Measurements from ENCODE around the gene RGS19.

Gene RGS19

GRCh38 chr20:64036346-64037198 is 42.7 kb downstream of the RGS19 start:
- no peak for DNase-seq (ENCODE audit: low read depth in 2 of 3, low spot score in 1 of 3)

DNA sequence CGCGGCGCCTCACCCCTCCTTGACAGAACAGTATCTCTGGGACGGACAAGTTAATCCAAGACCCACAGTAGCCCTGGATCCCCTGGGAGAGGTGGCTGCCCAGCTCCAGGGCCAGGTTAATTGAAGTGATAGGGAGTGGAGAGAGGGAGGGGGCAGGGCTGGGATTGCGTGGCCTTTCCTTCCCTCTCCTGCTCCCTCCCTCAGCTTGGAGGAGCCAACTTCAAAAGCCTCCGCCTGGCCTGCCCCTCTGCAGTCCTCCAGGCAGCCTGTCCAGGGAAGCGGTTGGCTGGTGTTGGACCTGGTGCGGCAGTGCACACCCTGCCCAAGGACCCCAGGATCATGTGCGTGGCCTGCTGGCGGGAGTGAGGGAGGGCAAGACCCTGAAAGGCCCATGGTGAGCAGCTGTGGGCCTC is 43.4 kb downstream of the RGS19 start, which contains the start of gene C20orf204:
C20orf204 (plus strand) TSS at position 250 of the 413 bp plus-strand sequence; CDS start at position 392, 142 bp downstream.
- no peak for DNase-seq (ENCODE audit: low read depth in 2 of 3, low spot score in 1 of 3)

- no peak for DNase-seq (ENCODE audit: low read depth in 2 of 3, low spot score in 1 of 3)
Observed at GRCh38 chr20:64035066-64035932, 44.0 kb downstream of the RGS19 start.

GRCh38 chr20:64033981-64034493 is 45.3 kb downstream of the RGS19 start:
- DNase-seq (ENCODE audit: low read depth in 2 of 3, low spot score in 1 of 3): no peak

DNA sequence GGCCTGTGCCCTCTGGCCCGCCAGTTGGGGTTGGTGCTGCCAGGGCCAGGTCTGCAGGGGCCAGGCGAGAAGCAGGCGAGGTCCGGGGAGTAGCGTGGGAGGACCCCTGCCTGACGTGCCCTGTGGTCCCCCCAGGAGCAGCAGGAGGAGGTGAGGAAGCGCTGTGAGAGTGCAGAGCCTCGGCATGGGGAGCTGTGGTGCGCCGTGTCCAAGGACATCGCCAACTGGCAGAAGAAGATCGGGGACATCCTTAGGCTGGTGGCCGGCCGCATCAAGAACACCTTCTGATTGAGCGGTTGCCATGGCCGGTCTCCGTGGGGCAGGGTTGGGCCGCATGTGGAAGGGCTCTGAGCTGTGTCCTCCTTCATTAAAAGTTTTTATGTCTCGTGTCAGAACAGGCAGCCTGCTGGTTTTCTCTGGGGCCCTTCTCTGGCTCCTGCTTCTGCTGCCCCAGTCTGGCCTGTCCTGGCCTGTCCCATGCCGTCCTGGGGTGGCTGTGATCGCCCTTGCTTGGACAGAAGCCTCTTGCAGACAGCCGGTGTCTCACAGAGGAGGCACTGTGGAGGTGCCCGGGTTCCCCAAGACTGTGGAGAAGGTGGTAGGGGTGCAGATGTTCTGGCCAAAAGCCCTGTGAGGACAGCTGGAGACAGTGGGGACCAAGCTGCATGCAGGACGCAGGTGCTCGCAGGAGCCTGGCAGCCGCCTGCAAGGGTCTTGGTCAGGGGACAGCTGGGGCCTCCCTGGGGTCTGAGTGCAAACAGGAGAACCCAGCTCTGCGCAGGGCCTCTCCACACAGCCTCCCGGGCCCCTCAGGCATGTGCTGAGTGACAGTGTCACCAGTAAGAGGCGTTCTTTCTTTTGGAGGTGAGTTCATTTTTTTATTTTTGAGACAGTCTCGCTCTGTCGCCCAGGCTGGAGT is 46.4 kb downstream of the RGS19 start:
- DNase-seq (ENCODE audit: low read depth in 2 of 3, low spot score in 1 of 3): no peak

DNA sequence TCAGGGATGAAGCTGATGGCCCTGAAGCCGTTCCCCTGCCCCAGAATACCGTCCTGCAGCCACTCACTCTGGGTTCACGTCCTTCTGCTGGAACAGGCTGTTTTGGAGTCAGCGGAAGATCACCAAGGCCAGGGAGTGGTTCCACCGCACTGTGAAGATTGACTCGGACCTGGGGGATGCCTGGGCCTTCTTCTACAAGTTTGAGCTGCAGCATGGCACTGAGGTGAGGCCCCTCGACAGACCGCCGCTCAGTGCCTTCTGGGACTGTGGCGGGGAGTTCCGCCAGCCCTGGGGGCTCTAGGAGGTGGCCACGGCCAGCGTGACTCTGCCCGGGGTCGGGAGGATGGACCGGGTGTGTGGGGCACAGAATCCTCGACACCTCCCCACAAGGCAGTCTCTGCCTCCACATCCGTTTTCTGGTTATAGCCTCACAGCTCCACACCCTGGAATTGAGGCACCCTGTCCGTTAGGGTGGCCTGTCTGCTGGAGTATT is 47.5 kb downstream of the RGS19 start:
- DNase-seq (ENCODE audit: low read depth in 2 of 3, low spot score in 1 of 3): no peak

- no peak for DNase-seq (ENCODE audit: low read depth in 2 of 3, low spot score in 1 of 3)
Observed at GRCh38 chr20:64030371-64031134, 48.8 kb downstream of the RGS19 start.

DNA sequence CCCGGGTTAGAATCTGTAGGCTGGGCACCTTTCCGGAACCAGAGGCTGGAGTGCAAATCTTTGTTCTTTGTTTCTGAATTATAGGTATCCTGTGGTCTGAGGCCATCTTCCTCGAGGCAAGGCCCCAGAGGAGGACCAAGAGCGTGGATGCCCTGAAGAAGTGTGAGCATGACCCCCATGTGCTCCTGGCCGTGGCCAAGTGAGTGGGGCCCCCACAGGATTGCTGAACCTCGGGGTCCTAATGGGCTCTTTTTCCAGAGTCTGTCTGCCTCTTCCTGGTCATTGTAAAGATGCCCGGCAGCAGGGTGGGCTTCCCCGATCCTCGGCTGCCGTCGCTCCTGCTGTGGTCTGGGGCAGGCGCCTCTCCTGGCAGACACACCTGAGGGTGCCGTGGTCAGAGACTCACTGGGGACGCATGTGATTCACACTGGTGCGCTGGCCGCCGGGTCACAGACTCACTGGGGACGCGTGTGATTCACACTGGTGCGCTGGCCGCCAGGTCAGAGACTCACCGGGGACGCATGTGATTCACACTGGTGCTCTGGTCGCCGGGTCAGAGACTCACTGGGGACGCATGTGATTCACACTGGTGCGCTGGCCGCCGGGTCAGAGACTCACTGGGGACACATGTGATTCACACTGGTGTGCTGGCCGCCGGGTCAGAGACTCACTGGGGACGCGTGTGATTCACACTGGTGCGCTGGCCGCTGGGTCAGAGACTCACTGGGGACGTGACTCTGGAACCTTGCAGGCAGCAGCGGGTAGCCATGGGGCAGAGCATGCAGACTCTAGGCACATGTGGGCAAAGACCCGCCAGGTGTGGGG is 49.8 kb downstream of the RGS19 start:
- no peak for DNase-seq (ENCODE audit: low read depth in 2 of 3, low spot score in 1 of 3)

GRCh38 chr20:64027981-64028685 is 51.2 kb downstream of the RGS19 start:
- no peak for DNase-seq (ENCODE audit: low read depth in 2 of 3, low spot score in 1 of 3)

- DNase-seq (ENCODE audit: low read depth in 2 of 3, low spot score in 1 of 3): no peak
Observed at GRCh38 chr20:64025826-64026412, 53.4 kb downstream of the RGS19 start.

- no peak for DNase-seq (ENCODE audit: low read depth in 2 of 3, low spot score in 1 of 3)
Observed at GRCh38 chr20:64025101-64025825, 54.1 kb downstream of the RGS19 start.

DNA sequence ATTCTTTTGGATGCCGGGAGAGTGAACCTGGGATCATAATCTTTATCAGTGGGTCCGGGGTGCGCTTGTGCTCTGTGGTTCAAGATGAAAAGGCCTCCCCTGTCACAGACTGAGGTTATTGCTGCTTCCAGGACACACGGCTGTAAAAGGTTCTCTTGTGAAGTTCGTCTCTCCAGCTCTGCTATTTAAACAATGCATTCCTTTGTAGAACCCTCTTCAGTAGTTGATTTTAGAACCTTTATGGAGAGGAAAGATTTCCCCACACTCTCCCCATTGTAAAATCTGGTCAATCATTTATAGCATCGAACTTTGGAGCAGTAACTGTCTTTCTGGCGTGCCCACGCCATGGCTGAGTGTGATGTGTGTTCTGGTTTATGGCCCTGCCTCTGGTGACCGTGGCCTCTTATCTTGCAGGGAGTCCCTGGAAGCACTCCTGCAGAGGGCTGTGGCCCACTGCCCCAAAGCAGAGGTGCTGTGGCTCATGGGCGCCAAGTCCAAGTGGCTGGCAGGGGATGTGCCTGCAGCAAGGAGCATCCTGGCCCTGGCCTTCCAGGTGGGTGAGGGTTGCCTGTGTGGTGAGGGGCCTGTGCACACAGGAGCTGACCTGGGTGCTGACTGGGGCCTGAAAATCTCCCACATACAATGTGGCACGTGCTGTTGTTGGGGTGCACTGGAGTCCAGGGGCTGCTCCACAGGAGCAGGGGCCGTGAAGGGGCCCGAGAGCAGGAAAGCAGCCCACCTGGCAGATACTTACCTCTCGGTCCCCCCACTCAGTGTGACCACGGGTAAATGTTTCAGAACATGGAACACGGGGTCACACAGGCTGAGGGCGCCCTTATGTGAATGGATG is 55.0 kb downstream of the RGS19 start:
- DNase-seq (ENCODE audit: low read depth in 2 of 3, low spot score in 1 of 3): no peak

GRCh38 chr20:64023361-64024140 is 55.8 kb downstream of the RGS19 start:
- DNase-seq (ENCODE audit: low read depth in 2 of 3, low spot score in 1 of 3): no peak

Measured in stimulated activated CD4-positive, alpha-beta T cell treated with anti-CD3 and anti-CD28 coated beads, Interleukin-12 subunit alpha, Interleukin-12 subunit beta, amount 100 ng/mL, for 48 hours (primary cell).